Measurements from ENCODE around the gene HPS4. TPM values are rescaled to one million over a fixed set of nuclear protein-coding genes. Genes with fewer than 3 reads are reported as not detected.

The HPS4 gene
- total and polyA plus RNA-seq, 2 of the 8 experiments (the other 6 are each of a cell fraction or from before 2014, with no cell fraction given), result 28.0 to 35.2 TPM

- H2BK120ac ChIP-seq (replicated peaks; ENCODE audit: low read depth, low read length), result no peak overlapping the region
- no peak overlapping the region for H2BK20ac ChIP-seq (ENCODE audit: low read length)
- CTCF ChIA-PET (ENCODE audit: partially characterized antibody), result interaction anchor here (0.7 to 1.3 kb wide), 4 partner anchors 14 to 52 kb away, joined by 3 to 6 read pairs (median 4); no protein-coding TSS in a partner anchor
- no peak overlapping the region for H4K5ac ChIP-seq (ENCODE audit: insufficient read length, low read depth, low read length)
- H3K14ac ChIP-seq (ENCODE audit: insufficient read length), result no peak overlapping the region
- FAIRE-seq, result no peak
- no peaks in the 10 kb centered on the region for H3K4me1 ChIP-seq (replicated peaks in 1 of 4; ENCODE audit: control insufficient read depth in 3 of 4, insufficient read depth in 4 of 4, low read length in 3 of 4)
- no peak overlapping the region for H3K9ac ChIP-seq (replicated peaks in 1 of 4; ENCODE audit: extremely low read depth in 1 of 4, low read depth in 3 of 4, low read length in 3 of 4)
- no peak overlapping the region for H4K8ac ChIP-seq (ENCODE audit: extremely low read depth, insufficient read depth, low read length)
- H3K4ac ChIP-seq (replicated peaks; ENCODE audit: insufficient read length, low read depth, low read length), result no peak overlapping the region
- H3K27me3 ChIP-seq (replicated peaks in 1 of 4; ENCODE audit: control insufficient read depth in 3 of 4, extremely low read depth in 1 of 4, insufficient read depth in 3 of 4, low read length in 3 of 4), result no peaks in the 10 kb centered on the region
- no peak overlapping the region for H3K18ac ChIP-seq (ENCODE audit: extremely low read depth, low read length)
- TF ChIP-seq SUZ12 (IDR thresholded peaks at IDR 0.05; ENCODE audit: low read length), result no peak
- no peak for TF ChIP-seq HDAC2 (IDR thresholded peaks at IDR 0.05; ENCODE audit: borderline replicate concordance in 1 of 2, low read depth in 2 of 2, low read length in 2 of 2)
- no peak for TF ChIP-seq SIRT6 (IDR thresholded peaks at IDR 0.05; ENCODE audit: low read length)
- no peak for TF ChIP-seq YY1 (IDR thresholded peaks at IDR 0.05; ENCODE audit: low read depth, low read length)
- TF ChIP-seq JUND (IDR thresholded peaks at IDR 0.05; ENCODE audit: low read length), result no peak
- no peak for TF ChIP-seq POLR2AphosphoS5 (IDR thresholded peaks at IDR 0.05; ENCODE audit: low read depth, low read length)
- no peak for TF ChIP-seq RXRA (IDR thresholded peaks at IDR 0.05; ENCODE audit: insufficient read depth, low read depth, low read length)
- TF ChIP-seq POLR2A (IDR thresholded peaks at IDR 0.05; ENCODE audit: control extremely low read depth in 1 of 2, low read depth in 2 of 2, low read length in 2 of 2), result no peak
- no peak overlapping the region for H4K91ac ChIP-seq (replicated peaks; ENCODE audit: insufficient read length, low read length)
- no peak overlapping the region for H2BK5ac ChIP-seq (ENCODE audit: low read depth, low read length)
- no peaks in the 10 kb centered on the region for H3K79me1 ChIP-seq (ENCODE audit: low read depth, low read length)
- no peak overlapping the region for H3K4me3 ChIP-seq (ENCODE audit: extremely low read depth in 1 of 4, insufficient read depth in 2 of 4, low read depth in 3 of 4, low read length in 4 of 4)
- H3K79me2 ChIP-seq (ENCODE audit: control insufficient read depth in 1 of 2, insufficient read depth in 2 of 2, low read length in 2 of 2), result no peaks in the 10 kb centered on the region
- no peak overlapping the region for H2AK5ac ChIP-seq (ENCODE audit: low read depth, low read length)
- no peaks in the 10 kb centered on the region for H3K36me3 ChIP-seq (ENCODE audit: control insufficient read depth in 2 of 4, insufficient read depth in 4 of 4, low read length in 3 of 4)
- no peaks in the 10 kb centered on the region; the same call in 1 of the 2 replicates for H3K23me2 ChIP-seq (ENCODE audit: low read depth, low read length)
- no peak overlapping the region for H3K23ac ChIP-seq (ENCODE audit: insufficient read length)
- no peak overlapping the region for H3K56ac ChIP-seq (replicated peaks; ENCODE audit: insufficient read length, low read depth, low read length)
- H2BK12ac ChIP-seq (ENCODE audit: low read depth, low read length), result no peak overlapping the region
- DNase-seq (ENCODE audit: low read depth in 1 of 2, low spot score in 2 of 2), result no peak
- 0 out of 2 replicates have a peak overlapping the region, but pooled peaks have one; percentile 6 for H2AFZ ChIP-seq (ENCODE audit: low read length)
- H3K27ac ChIP-seq (ENCODE audit: low read depth, low read length), result no peak overlapping the region
- WGBS, 2 experiments (ENCODE audit: extremely low coverage in 1 of 2, insufficient coverage in 1 of 2, insufficient read length in 1 of 2, insufficient replicate concordance in 2 of 2, low coverage in 1 of 2, low lambda C conversion rate in 2 of 2, missing lambda C conversion rate in 1 of 2), result 86% methylated on average over 3 of the region's 3 CpGs; no CpG with 5 or more reads in 1 of the 2 experiments
- POLR2A ChIA-PET (ENCODE audit: partially characterized antibody), result interaction anchor here (1.2 kb wide), 1 partner anchor 65 kb away, joined by 4 read pairs; the partner anchor contains the start of genes HPS4 and SRRD
- H3K4me2 ChIP-seq (ENCODE audit: insufficient read depth in 1 of 2, low read depth in 2 of 2, low read length in 2 of 2), result no peak overlapping the region
- no peaks in the 10 kb centered on the region for H4K20me1 ChIP-seq (replicated peaks in 1 of 2; ENCODE audit: control insufficient read depth in 1 of 2, insufficient read depth in 2 of 2, low read length in 2 of 2)
- H3K9me3 ChIP-seq (ENCODE audit: insufficient read depth in 2 of 2, low read depth in 1 of 2, low read length in 1 of 2), result peaks cover 0 to 3% of the 10 kb centered on the region in 2 experiments; a peak in 1 of 4 replicates
- no peak overlapping the region for H2BK15ac ChIP-seq (ENCODE audit: low read length)
Observed at GRCh38 chr22:26418620-26419019, 65.0 kb downstream of the HPS4 start.

All from H1 (cell line).